CD4-positive, alpha-beta T cell treated with Interleukin-21 for 1 hour (primary cell): ENCODE results near the gene MAGI1.

Source experiments
- DNase-seq: peaks from one replicate; pipeline ENCODE4 v3.0.0-alpha.2; 2020

The MAGI1 gene

GRCh38 chr3:65685621-65686235 lies 353.0 kb downstream of the MAGI1 start:
- no peak for DNase-seq

- no peak for DNase-seq
These were observed 360.2 kb downstream of the MAGI1 start for GRCh38 chr3:65678516-65678915.

GRCh38 chr3:65677486-65678010 lies 361.2 kb downstream of the MAGI1 start:
- no peak for DNase-seq

- no peak for DNase-seq
These were observed 362.1 kb downstream of the MAGI1 start for GRCh38 chr3:65676580-65676979.

- no peak for DNase-seq
These were observed 363.7 kb downstream of the MAGI1 start for GRCh38 chr3:65675011-65675410.

GRCh38 chr3:65674226-65674625 lies 364.5 kb downstream of the MAGI1 start:
- no peak for DNase-seq

- no peak for DNase-seq
These were observed 365.6 kb downstream of the MAGI1 start for GRCh38 chr3:65672871-65673815.

- DNase-seq: no peak
These were observed 366.7 kb downstream of the MAGI1 start for GRCh38 chr3:65672061-65672460.

- no peak for DNase-seq
These were observed 367.7 kb downstream of the MAGI1 start for GRCh38 chr3:65671004-65671403.

GRCh38 chr3:65669163-65669875 lies 369.4 kb downstream of the MAGI1 start:
- no peak for DNase-seq

GRCh38 chr3:65667963-65668362 lies 370.8 kb downstream of the MAGI1 start:
- DNase-seq: no peak

- DNase-seq: no peak
These were observed 372.1 kb downstream of the MAGI1 start for GRCh38 chr3:65666448-65667091.

- DNase-seq: no peak
These were observed 372.8 kb downstream of the MAGI1 start for GRCh38 chr3:65665915-65666314.

GRCh38 chr3:65664931-65665330 lies 373.8 kb downstream of the MAGI1 start:
- DNase-seq: no peak

- no peak for DNase-seq
These were observed 374.3 kb downstream of the MAGI1 start for GRCh38 chr3:65664446-65664845.

GRCh38 chr3:65662095-65662494 lies 376.6 kb downstream of the MAGI1 start:
- DNase-seq: no peak

- DNase-seq: no peak
These were observed 378.6 kb downstream of the MAGI1 start for GRCh38 chr3:65660000-65660598.

GRCh38 chr3:65659396-65659795 lies 379.3 kb downstream of the MAGI1 start:
- DNase-seq: no peak

GRCh38 chr3:65658401-65658800 lies 380.3 kb downstream of the MAGI1 start:
- DNase-seq: no peak

- DNase-seq: no peak
These were observed 383.7 kb downstream of the MAGI1 start for GRCh38 chr3:65655061-65655460.

GRCh38 chr3:65653731-65654130 lies 385.0 kb downstream of the MAGI1 start:
- DNase-seq: no peak

- DNase-seq: no peak
These were observed 388.5 kb downstream of the MAGI1 start for GRCh38 chr3:65650247-65650646.
